NAMALWA (cell line): Measurements from ENCODE around the gene GLIPR2.

Experiments
- DNase-seq: peaks from one replicate; pipeline ENCODE4 v3.0.0-alpha.2; 2015; ENCODE audit warnings: low spot score

The GLIPR2 gene

GRCh38 chr9:36194326-36195000 lies 57.9 kb downstream of the GLIPR2 start:
- no peak for DNase-seq

DNA sequence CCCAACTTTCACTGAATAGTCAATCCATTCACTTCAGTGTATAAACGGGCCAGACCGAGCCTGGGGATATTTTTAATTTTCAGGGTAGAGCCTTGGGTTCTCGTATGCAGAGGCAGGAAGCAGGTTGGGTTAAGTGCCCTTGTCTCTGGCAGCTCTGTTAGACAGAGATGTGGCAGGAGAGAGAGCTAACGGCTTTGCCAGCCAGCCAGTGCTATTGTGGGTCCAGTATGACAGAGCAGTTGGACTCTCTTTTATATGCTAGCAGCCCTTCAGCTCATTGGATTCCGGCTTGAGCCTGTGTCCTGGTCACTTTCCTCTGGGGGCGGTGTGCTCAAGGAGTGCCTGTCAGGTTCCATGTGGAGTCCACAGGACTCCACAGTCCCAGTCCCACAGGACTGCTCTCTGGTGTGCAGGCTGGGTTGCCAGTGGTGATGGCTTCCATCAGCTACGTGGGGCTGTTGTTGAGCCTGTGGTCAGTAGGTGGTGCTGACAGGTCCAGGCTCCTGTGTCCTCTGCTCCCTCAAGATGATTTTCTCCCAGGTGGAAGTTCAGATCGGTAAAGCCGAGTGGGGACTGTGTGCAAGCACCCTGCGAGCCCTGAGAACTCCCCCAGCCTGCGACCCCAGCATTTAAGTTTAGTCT lies 68.5 kb downstream of the GLIPR2 start:
- DNase-seq: no peak

DNA sequence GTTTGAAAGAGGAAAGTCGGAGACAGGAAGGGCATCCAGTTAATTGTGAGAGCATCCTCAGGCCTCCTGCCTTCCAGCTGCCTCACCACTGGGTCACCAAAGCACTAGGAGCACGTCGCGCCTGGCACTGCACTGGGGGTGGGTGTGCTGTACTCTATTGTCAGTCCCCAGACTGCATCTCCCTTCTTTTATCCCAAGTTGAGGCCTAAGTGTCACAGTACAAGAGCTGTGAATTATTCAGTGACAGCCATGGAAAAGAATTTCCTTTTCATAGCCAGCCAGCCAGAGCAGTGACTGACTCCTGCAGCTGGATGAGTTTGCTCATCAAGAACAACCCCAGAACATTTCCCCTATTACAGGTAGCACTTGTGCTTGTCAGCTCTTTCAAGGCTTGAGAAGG lies 70.5 kb downstream of the GLIPR2 start:
- DNase-seq: no peak

- no peak for DNase-seq
These were observed 71.0 kb downstream of the GLIPR2 start for GRCh38 chr9:36207546-36208012.

DNA sequence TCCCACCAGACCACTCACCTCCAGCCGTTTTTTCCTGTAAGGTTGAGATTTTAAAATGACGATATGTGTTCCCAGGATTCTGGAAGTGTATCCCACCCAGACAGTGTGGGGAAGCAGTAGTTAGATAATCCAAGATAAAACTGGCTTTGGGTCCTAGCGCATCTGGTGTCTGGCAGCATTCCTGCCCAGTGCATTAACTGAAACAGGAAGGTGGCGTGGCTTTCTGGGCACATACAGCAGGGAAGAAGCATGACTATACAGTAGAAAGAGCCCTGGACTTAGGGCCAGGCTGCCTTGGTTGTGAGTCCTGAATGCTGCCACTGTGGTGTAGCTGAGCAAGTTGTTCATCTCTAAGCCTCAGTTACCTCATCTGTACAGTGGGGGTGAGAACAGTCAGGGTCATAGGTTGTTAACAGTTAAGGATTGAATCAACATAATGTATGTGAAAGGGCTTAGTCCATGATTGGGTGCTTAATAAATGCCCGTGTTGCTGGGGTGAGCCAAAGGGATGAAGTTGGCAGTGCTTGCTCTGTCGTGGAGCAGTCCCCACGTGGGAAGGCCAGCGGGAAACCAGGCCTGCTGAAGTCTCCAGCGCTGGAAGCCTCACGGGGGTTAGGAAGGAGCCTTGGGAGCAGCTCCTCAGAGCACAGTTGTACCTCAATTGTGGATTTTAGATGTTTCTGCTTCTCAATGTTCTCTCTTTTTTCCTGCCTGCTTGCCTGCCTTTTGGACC lies 72.2 kb downstream of the GLIPR2 start:
- DNase-seq: no peak

DNA sequence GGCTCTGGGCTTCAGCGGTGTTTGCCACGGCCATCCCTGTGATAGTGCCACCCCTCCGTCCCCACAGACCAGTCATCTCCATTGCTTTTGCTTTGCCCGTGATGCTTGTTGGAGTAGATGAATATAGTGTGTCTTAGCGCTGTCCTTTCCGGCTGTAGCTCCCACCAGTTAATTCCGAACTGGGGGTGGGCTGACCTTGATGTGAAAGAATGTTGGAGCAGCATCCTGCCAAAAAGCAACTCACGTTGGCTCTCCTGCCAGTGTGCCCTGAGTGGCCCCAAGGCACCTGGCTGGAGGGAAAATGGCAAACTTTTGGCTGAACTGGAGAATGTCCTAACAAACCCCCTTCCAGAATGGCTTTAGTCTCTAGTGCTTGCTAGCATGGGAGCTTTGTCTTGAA lies 74.2 kb downstream of the GLIPR2 start:
- DNase-seq: no peak

GRCh38 chr9:36211510-36211909 lies 75.0 kb downstream of the GLIPR2 start:
- no peak for DNase-seq

- DNase-seq: no peak
These were observed 76.9 kb downstream of the GLIPR2 start for GRCh38 chr9:36213387-36213786.
